ENCODE results near the gene ATP2B1.

Gene ATP2B1

DNA sequence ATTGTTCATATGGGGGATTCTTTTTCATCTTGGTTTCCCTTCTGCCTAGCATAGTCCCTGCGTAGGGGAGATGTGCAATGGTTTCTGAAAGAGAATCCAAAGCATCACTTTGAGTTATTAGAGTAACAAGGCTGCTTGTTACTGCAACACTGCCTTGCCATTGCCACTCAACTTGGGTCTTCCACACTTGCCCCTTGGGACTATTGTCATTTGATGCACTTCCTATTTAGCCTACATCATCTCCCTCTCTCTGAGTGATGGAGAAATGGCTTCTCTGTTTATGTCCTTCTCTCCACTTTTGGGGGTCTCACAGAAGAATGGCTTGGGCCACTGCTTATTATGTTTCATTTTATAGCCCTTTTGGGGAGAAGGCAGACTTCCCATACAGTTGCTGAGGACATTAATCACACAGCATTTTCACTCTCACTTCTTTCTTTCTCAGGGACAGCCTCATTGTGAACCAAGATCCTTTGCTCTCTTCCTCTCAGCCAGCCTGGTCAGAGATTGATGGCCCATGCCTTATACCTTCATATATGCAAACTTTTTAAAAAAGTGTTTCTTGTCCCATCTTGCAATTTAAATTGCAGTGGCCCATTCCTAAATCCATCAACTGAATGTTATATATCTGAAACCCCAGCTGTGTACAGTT is 131.9 kb downstream of the ATP2B1 start:
- TF ChIP-seq, protein P1, sequence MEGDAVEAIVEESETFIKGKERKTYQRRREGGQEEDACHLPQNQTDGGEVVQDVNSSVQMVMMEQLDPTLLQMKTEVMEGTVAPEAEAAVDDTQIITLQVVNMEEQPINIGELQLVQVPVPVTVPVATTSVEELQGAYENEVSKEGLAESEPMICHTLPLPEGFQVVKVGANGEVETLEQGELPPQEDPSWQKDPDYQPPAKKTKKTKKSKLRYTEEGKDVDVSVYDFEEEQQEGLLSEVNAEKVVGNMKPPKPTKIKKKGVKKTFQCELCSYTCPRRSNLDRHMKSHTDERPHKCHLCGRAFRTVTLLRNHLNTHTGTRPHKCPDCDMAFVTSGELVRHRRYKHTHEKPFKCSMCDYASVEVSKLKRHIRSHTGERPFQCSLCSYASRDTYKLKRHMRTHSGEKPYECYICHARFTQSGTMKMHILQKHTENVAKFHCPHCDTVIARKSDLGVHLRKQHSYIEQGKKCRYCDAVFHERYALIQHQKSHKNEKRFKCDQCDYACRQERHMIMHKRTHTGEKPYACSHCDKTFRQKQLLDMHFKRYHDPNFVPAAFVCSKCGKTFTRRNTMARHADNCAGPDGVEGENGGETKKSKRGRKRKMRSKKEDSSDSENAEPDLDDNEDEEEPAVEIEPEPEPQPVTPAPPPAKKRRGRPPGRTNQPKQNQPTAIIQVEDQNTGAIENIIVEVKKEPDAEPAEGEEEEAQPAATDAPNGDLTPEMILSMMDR (IDR thresholded peaks at IDR 0.05): no peak
- no peak overlapping the region for H3K4me3 ChIP-seq
- H3K27ac ChIP-seq: no peak overlapping the region
- no peak for DNase-seq (ENCODE audit: low spot score)

DNA sequence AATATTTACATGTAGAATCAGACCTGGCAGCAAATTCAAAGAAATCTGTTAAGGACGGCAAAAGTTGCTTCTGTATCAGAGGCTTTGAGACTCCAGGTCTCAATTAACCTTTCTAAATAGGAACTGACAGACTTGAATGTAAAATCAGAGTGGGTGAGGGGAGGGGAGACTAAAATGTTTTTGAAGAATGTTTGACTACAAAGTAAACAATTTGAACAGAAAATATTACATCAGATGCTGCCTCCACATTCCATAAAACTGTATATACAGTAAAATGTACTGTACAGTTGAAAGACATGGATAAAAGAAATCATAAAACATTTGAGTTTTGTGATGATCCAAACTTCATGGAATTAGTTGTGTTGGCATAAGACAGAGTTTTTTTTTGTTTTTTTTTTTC is 133.3 kb downstream of the ATP2B1 start:
- TF ChIP-seq, protein P1 (IDR thresholded peaks at IDR 0.05): no peak
- no peak for DNase-seq (ENCODE audit: low spot score)
- no peak overlapping the region for H3K4me3 ChIP-seq
- no peak overlapping the region for H3K27ac ChIP-seq

DNA sequence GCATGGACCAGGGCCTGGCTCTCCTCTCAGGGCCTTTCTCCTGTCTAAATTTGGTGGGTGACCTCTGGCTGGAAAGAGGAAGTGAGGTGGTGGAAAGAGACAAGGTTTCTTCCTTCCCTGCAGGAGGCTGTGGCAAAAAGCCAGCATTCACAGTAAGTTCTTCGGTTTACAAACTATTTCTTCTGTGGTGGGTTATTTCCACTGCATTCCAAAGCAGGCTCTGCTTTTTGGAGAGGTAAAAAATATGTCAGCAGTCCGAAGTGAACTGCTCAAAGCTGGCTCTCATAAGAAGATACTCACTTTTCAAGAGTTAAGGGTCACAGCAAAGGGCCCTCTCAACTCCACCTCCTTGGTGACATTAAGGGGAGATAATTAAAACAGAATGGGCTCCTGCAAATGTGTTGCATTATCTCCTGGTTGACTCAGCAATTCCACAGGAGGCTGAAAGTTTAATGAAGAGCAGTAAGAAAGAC is 133.9 kb downstream of the ATP2B1 start:
- Histone ChIP-seq H3K4me3 (no peak overlapping the region), H3K27ac (no peak overlapping the region)
- TF ChIP-seq, protein P1 (IDR thresholded peaks at IDR 0.05): no peak
- DNase-seq (ENCODE audit: low spot score): no peak

DNA sequence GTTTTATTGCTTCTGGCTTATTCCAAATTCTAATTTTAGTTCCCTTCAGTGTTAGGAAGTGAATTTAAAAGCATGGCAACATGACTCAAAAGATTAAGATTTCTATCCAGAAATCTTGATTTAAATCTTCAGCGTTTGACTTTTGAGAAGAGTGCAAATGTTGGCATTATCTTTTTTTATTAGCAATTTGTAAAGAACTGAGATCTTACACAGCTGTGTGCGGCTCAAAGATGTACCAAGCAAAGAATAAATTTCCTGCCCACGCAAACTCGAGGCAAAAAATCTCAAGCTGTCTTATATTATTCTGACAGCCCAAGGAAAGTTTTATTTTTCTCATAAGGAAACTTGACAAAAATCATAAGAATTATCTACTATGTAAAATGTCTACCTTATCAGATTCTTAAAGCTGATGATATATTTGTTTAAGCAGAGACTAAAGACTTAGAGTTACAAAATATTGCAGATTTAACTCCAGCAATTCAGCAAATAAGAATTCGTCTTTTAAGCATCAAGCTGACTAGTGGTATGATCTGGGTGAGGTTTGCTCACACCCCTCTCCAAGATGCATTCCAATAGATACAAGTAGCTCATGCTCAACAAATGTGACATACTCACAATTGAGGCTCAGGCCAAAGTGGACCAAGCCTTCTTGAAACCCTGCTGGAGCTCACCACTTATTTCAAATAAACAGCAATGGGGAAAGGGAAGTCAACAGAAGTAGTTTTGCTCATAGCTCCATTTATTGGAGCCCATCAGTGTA is 135.4 kb downstream of the ATP2B1 start:
- TF ChIP-seq, protein P1 (IDR thresholded peaks at IDR 0.05): no peak
- Histone ChIP-seq H3K4me3 (no peak overlapping the region), H3K27ac (no peak overlapping the region)
- DNase-seq (ENCODE audit: low spot score): no peak

DNA sequence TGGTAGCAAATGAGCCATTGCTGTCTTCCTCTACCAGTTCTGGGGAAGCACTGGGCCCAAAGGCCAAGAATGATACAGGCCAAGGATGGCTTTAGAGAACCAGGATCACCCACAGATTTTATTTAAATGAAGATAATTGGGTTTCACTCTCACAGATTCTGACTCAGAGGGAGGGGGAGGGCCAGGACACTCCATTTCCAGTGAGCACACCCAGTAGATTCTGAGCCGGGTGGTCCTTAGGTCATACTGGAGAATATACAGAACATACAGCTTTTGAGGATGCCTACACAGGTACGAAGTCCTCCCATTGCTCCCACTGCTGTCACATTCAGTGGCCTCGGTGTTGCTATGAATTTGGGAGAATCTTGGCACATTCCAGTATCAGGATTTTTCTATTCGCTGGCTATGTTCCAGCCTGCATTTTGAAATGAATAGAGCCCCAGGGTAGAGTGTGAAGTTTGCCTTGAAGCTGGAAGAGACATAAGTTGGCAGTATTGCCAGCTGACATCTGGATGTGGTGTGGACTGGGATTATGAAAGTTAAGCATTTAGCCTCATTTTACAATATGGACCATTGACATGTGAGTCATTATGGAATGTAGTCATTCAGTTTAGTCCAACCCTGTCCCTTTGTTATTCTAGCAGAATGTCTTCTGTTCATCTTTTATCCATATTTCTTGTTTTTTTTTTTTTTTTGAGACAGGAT is 137.0 kb downstream of the ATP2B1 start:
- TF ChIP-seq, protein P1 (IDR thresholded peaks at IDR 0.05): no peak
- no peak for DNase-seq (ENCODE audit: low spot score)
- Histone ChIP-seq H3K27ac (no peak overlapping the region), H3K4me3 (no peak overlapping the region)

DNA sequence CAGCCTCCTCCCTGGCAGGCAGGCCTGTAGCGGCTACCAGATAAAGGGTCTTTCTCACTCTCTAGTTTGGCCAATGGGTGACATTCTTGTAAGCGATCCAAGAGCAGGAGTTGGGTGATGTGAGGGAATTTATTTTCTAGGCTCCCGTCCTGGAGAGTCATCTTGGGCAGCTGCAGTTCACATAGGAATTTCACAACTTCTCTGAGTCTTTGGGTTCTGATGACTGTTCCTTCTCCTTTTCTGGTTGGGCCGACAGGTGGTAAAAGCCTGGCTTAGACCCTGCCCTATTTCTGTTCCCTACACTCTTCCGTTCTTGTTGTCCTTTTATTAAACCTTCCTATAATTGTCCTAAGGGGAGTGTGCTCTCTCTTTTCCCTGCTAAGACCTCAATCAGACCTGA is 140.2 kb downstream of the ATP2B1 start:
- TF ChIP-seq, protein P1 (IDR thresholded peaks at IDR 0.05): no peak
- Histone ChIP-seq H3K27ac (no peak overlapping the region), H3K4me3 (no peak overlapping the region)
- DNase-seq (ENCODE audit: low spot score): no peak

All from coronary artery (tissue), 2 donors.